Chondrocyte (in vitro differentiated cells): ENCODE results near the gene SLAMF1. TPM values are rescaled to one million over a fixed set of nuclear protein-coding genes. Genes with fewer than 3 reads are reported as not detected.

Source experiments
- DNase-seq: peaks from one replicate; pipeline ENCODE4 v3.0.0; 2021; ENCODE audit warnings: mixed read lengths, low spot score
- H3K27ac Mint-ChIP-seq: one replicate; pipeline ENCODE4 v1.8.0; 2021; ENCODE audit warnings: mild to moderate bottlenecking, moderate library complexity, mixed read lengths; ENCODE audit not compliant: unreplicated experiment
- H3K27me3 Mint-ChIP-seq: 2 replicates; pipeline ENCODE4 v1.8.0; 2021; ENCODE audit warnings: low read depth, mixed read lengths
- H3K36me3 Mint-ChIP-seq: 2 replicates; pipeline ENCODE4 v1.8.0; 2021; ENCODE audit warnings: low read depth, mixed read lengths
- H3K4me1 Mint-ChIP-seq: 2 replicates; pipeline ENCODE4 v1.8.0; 2021; ENCODE audit warnings: low read depth, mild to moderate bottlenecking, mixed read lengths
- H3K4me3 Mint-ChIP-seq: one replicate; pipeline ENCODE4 v1.8.0; 2021; ENCODE audit warnings: mild to moderate bottlenecking, moderate library complexity, mixed read lengths; ENCODE audit not compliant: unreplicated experiment
- H3K9me3 Mint-ChIP-seq: 2 replicates; pipeline ENCODE4 v1.8.0; 2021; ENCODE audit warnings: low read depth, mixed read lengths
- CTCF ChIP-seq: fragments of 200-600 bp; sonication (generic); IDR thresholded peaks from 2 replicates; pipeline ENCODE4 v1.5.0; 2021; ENCODE audit warnings: antibody characterized with exemption, mild to moderate bottlenecking, moderate library complexity
- total RNA-seq: library from RNA; stranded (reverse); gene quantifications from 3 replicates; pipeline ENCODE4 v1.2.1, GENCODE V29; 2021

SLAMF1 gene
- total RNA-seq, 1 donor from 2014 or later, result not detected

- peaks cover 12% of the 10 kb centered on the region for H3K27me3 Mint-ChIP-seq
- no peaks in the 10 kb centered on the region for H3K9me3 Mint-ChIP-seq
- no peak overlapping the region for H3K27ac Mint-ChIP-seq
- TF ChIP-seq CTCF, result no peak
- DNase-seq, result no peak
- no peak overlapping the region for H3K4me3 Mint-ChIP-seq
- no peaks in the 10 kb centered on the region for H3K36me3 Mint-ChIP-seq
- peaks cover 4% of the 10 kb centered on the region for H3K4me1 Mint-ChIP-seq
Observed at GRCh38 chr1:160625321-160625720, 21.5 kb downstream of the SLAMF1 start.

- Mint-ChIP-seq H3K9me3 (no peaks in the 10 kb centered on the region), H3K4me1 (peaks cover 4% of the 10 kb centered on the region), H3K4me3 (no peak overlapping the region), H3K36me3 (no peaks in the 10 kb centered on the region), H3K27ac (no peak overlapping the region), H3K27me3 (peaks cover 12% of the 10 kb centered on the region)
- TF ChIP-seq CTCF, result no peak
- DNase-seq, result no peak
Observed at GRCh38 chr1:160624464-160624863, 22.4 kb downstream of the SLAMF1 start.

- Mint-ChIP-seq H3K27ac (no peak overlapping the region), H3K36me3 (no peaks in the 10 kb centered on the region), H3K4me3 (no peak overlapping the region), H3K27me3 (peaks cover 12% of the 10 kb centered on the region), H3K9me3 (peaks cover 4% of the 10 kb centered on the region), H3K4me1 (peaks cover 4% of the 10 kb centered on the region)
- no peak for DNase-seq
- TF ChIP-seq CTCF, result no peak
Observed at GRCh38 chr1:160623862-160624261, 23.0 kb downstream of the SLAMF1 start.

GRCh38 chr1:160623227-160623633 lies 23.6 kb downstream of the SLAMF1 start:
- no peak for TF ChIP-seq CTCF
- Mint-ChIP-seq H3K9me3 (peaks cover 5% of the 10 kb centered on the region), H3K27me3 (peaks cover 12% of the 10 kb centered on the region), H3K4me1 (peaks cover 4% of the 10 kb centered on the region), H3K4me3 (no peak overlapping the region), H3K36me3 (no peaks in the 10 kb centered on the region), H3K27ac (no peak overlapping the region)
- no peak for DNase-seq

- DNase-seq, result no peak
- H3K27me3 Mint-ChIP-seq, result peaks cover 14% of the 10 kb centered on the region
- no peak overlapping the region for H3K4me3 Mint-ChIP-seq
- H3K4me1 Mint-ChIP-seq, result peaks cover 4% of the 10 kb centered on the region
- peaks cover 5% of the 10 kb centered on the region for H3K9me3 Mint-ChIP-seq
- no peaks in the 10 kb centered on the region for H3K36me3 Mint-ChIP-seq
- no peak for TF ChIP-seq CTCF
- H3K27ac Mint-ChIP-seq, result no peak overlapping the region
Observed at GRCh38 chr1:160622501-160623226, 24.2 kb downstream of the SLAMF1 start.
